ENCODE measurements around the gene DUT.

The DUT gene

DNA sequence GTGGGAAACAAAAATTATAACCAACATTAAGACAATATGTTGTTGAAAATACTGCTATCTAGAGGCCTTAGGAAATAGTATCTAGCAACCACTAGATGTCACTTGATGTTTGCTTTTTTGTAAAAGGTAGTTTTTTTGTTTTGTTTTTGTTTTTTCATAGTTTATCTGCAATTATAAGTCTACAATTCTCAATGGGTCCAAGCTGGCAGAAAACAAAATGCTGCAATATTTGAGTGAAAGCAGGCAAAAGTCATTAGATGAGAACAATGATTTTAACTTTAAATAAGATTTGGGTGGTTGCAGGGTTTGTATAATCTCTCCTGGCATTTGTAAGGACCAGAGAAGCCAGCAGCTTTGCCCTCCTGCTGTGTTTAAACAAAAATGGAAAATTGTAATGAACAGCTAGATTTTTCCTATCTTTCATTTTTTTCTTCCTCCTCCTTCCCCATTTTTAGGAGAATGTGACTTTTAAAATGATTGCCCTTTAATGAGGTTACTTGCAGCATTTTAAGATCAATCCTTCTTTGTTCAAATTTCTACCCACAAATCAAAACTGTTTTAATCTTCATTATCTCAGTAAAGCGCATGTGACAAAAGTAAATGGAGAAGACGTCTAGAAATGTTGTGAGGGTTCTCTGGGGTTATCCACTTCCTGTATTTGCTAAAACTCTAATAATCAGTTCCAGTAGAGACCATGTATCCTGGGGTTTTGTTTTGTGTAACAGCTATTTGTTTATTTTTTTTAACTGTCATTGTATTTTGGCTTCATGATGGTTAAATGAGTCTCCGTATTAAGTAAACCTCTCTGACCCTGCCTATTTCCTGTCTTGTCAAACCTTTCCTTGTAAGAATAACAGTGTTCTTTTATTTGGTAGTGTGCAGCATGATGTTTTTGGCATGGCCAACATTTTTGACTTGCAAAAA lies 27.3 kb downstream of the DUT start:
- POLR2A ChIA-PET, result no interaction called here
- CTCF ChIA-PET, result interaction anchor here (0.5 kb wide), 1 partner anchor 441 kb away, joined by 3 read pairs; no protein-coding TSS in a partner anchor
- TF ChIP-seq HDGF (IDR thresholded peaks at IDR 0.05; ENCODE audit: borderline replicate concordance), result no peak
- no peak for TF ChIP-seq L3MBTL2 (conservative IDR thresholded peaks at IDR 0.05)
- TF ChIP-seq SP1 (IDR thresholded peaks at IDR 0.05), result no peak
- no peak for TF ChIP-seq FOXM1 (IDR thresholded peaks at IDR 0.05; ENCODE audit: borderline replicate concordance)
- no peak for TF ChIP-seq NFRKB (IDR thresholded peaks at IDR 0.05)
- TF ChIP-seq ZNF384 (IDR thresholded peaks at IDR 0.05), result no peak
- no peak for TF ChIP-seq ELF4 (IDR thresholded peaks at IDR 0.05)
- TF ChIP-seq BHLHE40 (IDR thresholded peaks at IDR 0.05; ENCODE audit: borderline replicate concordance), result no peak
- no peak for TF ChIP-seq FOXK2 (IDR thresholded peaks at IDR 0.05)
- TF ChIP-seq SUZ12 (IDR thresholded peaks at IDR 0.05), result no peak
- TF ChIP-seq TARDBP (IDR thresholded peaks at IDR 0.05), result no peak
- no peak for TF ChIP-seq CTBP1 (IDR thresholded peaks at IDR 0.05; ENCODE audit: borderline replicate concordance)
- no peak for TF ChIP-seq FOXA1 (IDR thresholded peaks at IDR 0.05)
- TF ChIP-seq, protein P1, sequence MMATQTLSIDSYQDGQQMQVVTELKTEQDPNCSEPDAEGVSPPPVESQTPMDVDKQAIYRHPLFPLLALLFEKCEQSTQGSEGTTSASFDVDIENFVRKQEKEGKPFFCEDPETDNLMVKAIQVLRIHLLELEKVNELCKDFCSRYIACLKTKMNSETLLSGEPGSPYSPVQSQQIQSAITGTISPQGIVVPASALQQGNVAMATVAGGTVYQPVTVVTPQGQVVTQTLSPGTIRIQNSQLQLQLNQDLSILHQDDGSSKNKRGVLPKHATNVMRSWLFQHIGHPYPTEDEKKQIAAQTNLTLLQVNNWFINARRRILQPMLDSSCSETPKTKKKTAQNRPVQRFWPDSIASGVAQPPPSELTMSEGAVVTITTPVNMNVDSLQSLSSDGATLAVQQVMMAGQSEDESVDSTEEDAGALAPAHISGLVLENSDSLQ (IDR thresholded peaks at IDR 0.05), result no peak
- DNase-seq (ENCODE audit: extremely low spot score), result no peak

GRCh38 chr15:48360841-48361240 lies 29.6 kb downstream of the DUT start:
- no peak for DNase-seq (ENCODE audit: extremely low spot score)
- no peak for TF ChIP-seq CTBP1 (IDR thresholded peaks at IDR 0.05; ENCODE audit: borderline replicate concordance)
- no peak for TF ChIP-seq FOXA1 (IDR thresholded peaks at IDR 0.05)
- TF ChIP-seq SP1 (IDR thresholded peaks at IDR 0.05), result no peak
- TF ChIP-seq ARNT (IDR thresholded peaks at IDR 0.05), result no peak
- no peak for TF ChIP-seq TARDBP (IDR thresholded peaks at IDR 0.05)
- ChIA-PET CTCF (no interaction called here), POLR2A (no interaction called here)

GRCh38 chr15:48361685-48362084 lies 30.5 kb downstream of the DUT start:
- TF ChIP-seq FOXA1 (IDR thresholded peaks at IDR 0.05), result no peak
- TF ChIP-seq, protein P1 (IDR thresholded peaks at IDR 0.05), result no peak
- no peak for TF ChIP-seq CTBP1 (IDR thresholded peaks at IDR 0.05; ENCODE audit: borderline replicate concordance)
- no peak for TF ChIP-seq SUZ12 (IDR thresholded peaks at IDR 0.05)
- no peak for TF ChIP-seq ZNF384 (IDR thresholded peaks at IDR 0.05)
- no peak for TF ChIP-seq ARNT (IDR thresholded peaks at IDR 0.05)
- no peak for TF ChIP-seq HDGF (IDR thresholded peaks at IDR 0.05; ENCODE audit: borderline replicate concordance)
- no peak for TF ChIP-seq TARDBP (IDR thresholded peaks at IDR 0.05)

GRCh38 chr15:48363474-48363873 lies 32.2 kb downstream of the DUT start:
- no peak for DNase-seq (ENCODE audit: extremely low spot score)
- TF ChIP-seq SP1 (IDR thresholded peaks at IDR 0.05) (no peak), TARDBP (IDR thresholded peaks at IDR 0.05) (no peak), CTBP1 (IDR thresholded peaks at IDR 0.05; ENCODE audit: borderline replicate concordance) (no peak), ZNF384 (IDR thresholded peaks at IDR 0.05) (no peak)
- TF ChIP-seq, protein P1 (IDR thresholded peaks at IDR 0.05), result no peak
- ChIA-PET CTCF (no interaction called here), POLR2A (no interaction called here)

More at GRCh38 chr15:48361685-48362084, 30.5 kb downstream of the DUT start:
- POLR2A ChIA-PET, result no interaction called here
- DNase-seq (ENCODE audit: extremely low spot score), result no peak
- CTCF ChIA-PET, result interaction anchor here (1.1 kb wide), 1 partner anchor 9 kb away, joined by 6 read pairs; no protein-coding TSS in a partner anchor

DNA sequence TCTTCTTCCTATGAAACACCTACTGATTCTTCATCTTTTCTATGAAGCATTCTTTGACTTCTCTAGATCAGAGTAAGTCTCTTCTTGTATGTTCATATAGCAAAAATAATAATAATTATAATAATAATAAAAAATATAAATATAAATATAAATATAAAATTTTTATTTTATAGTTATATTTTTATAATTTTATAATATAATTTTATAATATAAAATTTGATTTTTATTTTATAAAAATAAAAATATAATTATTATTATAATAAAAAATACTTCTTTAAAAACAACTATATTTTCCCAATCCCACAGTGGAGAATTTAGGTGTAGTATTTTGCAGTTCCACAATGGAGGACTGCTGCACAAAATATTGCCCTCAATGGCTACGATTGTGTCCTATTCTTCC lies 34.3 kb downstream of the DUT start:
- ChIA-PET POLR2A (no interaction called here), CTCF (interaction anchor here (0.7 kb wide), 1 partner anchor 37 kb away, joined by 3 read pairs; no protein-coding TSS in a partner anchor)
- DNase-seq (ENCODE audit: extremely low spot score), result no peak
- TF ChIP-seq L3MBTL2 (conservative IDR thresholded peaks at IDR 0.05) (no peak), NFRKB (IDR thresholded peaks at IDR 0.05) (no peak), FOXA1 (IDR thresholded peaks at IDR 0.05) (no peak), CTBP1 (IDR thresholded peaks at IDR 0.05; ENCODE audit: borderline replicate concordance) (no peak), BHLHE40 (IDR thresholded peaks at IDR 0.05; ENCODE audit: borderline replicate concordance) (no peak), ZNF384 (IDR thresholded peaks at IDR 0.05) (no peak), HDGF (IDR thresholded peaks at IDR 0.05; ENCODE audit: borderline replicate concordance) (no peak), SUZ12 (IDR thresholded peaks at IDR 0.05) (no peak), ARNT (IDR thresholded peaks at IDR 0.05) (no peak), LEF1 (IDR thresholded peaks at IDR 0.05; ENCODE audit: borderline replicate concordance) (no peak), FOXK2 (IDR thresholded peaks at IDR 0.05) (no peak), ELF4 (IDR thresholded peaks at IDR 0.05) (no peak), SP1 (IDR thresholded peaks at IDR 0.05) (no peak)
- TF ChIP-seq, protein P1 (IDR thresholded peaks at IDR 0.05), result no peak
